KMS-11 (cell line): Measurements from ENCODE around the gene TTL.
A peak's percentile ranks its signal among the peaks of the same experiment; 100 is the strongest.

Experiments used
- H2AFZ ChIP-seq: fragments of 200-600 bp; sonication (generic); 2 replicates; pipeline ENCODE4 v1.6.1; 2016; ENCODE audit warnings: antibody characterized with exemption, mixed run types, low read depth
- H3K27ac ChIP-seq: fragments of 200-600 bp; sonication (generic); 2 replicates; pipeline ENCODE4 v1.6.1; 2016; ENCODE audit warnings: mild to moderate bottlenecking, mixed run types
- H3K27me3 ChIP-seq: fragments of 200-600 bp; sonication (generic); 2 replicates; pipeline ENCODE4 v1.6.1; 2017; ENCODE audit warnings: mild to moderate bottlenecking, low read depth, mixed run types, moderate library complexity; ENCODE audit not compliant: insufficient read depth
- H3K36me3 ChIP-seq: fragments of 200-600 bp; sonication (generic); 2 replicates; pipeline ENCODE4 v1.6.1; 2017; ENCODE audit warnings: mild to moderate bottlenecking, mixed run types; ENCODE audit not compliant: insufficient read depth
- H3K4me1 ChIP-seq: fragments of 200-600 bp; sonication (generic); 2 replicates; pipeline ENCODE4 v1.6.1; 2016; ENCODE audit warnings: mild to moderate bottlenecking, low read depth, mixed run types; ENCODE audit not compliant: poor library complexity, severe bottlenecking
- H3K4me2 ChIP-seq: fragments of 200-600 bp; sonication (generic); 2 replicates; pipeline ENCODE4 v1.7.0; 2016; ENCODE audit warnings: mild to moderate bottlenecking, mixed run types
- H3K4me3 ChIP-seq: fragments of 200-600 bp; sonication (generic); IDR thresholded peaks from 2 replicates; pipeline ENCODE4 v1.6.1; 2017; ENCODE audit warnings: low read depth, low read length, mixed read lengths; ENCODE audit not compliant: insufficient read depth
- H3K79me2 ChIP-seq: fragments of 200-600 bp; sonication (generic); 2 replicates; pipeline ENCODE4 v1.6.1; 2016; ENCODE audit warnings: low read depth, mixed run types; ENCODE audit not compliant: insufficient read depth
- H3K9ac ChIP-seq: fragments of 200-600 bp; sonication (generic); 2 replicates; pipeline ENCODE4 v1.6.1; 2016; ENCODE audit warnings: mild to moderate bottlenecking, mixed run types
- H4K20me1 ChIP-seq: fragments of 200-600 bp; sonication (generic); 2 replicates; pipeline ENCODE4 v1.6.1; 2016; ENCODE audit warnings: mild to moderate bottlenecking, mixed run types; ENCODE audit not compliant: insufficient read depth
- CTCF ChIP-seq: fragments of 200-600 bp; sonication (generic); conservative IDR thresholded peaks from 2 replicates; pipeline ENCODE4 v1.6.1; 2017; ENCODE audit warnings: low read depth, mild to moderate bottlenecking, antibody characterized with exemption, low read length, moderate library complexity, mixed read lengths

The TTL gene

GRCh38 chr2:112542123-112542983, 60.4 kb downstream of the TTL start, which contains the start of gene POLR1B:
POLR1B (plus strand) TSS chr2:112542465; CDS start chr2:112542495, 30 bp downstream.
- 0 out of 2 replicates have a peak, but pooled peaks cover 6% of the 10 kb centered on the region for H4K20me1 ChIP-seq
- H3K4me3 ChIP-seq, result peak within 1 kb of the TSS; percentile 38
- H3K4me1 ChIP-seq, result peaks cover 19% of the 10 kb centered on the region
- H2AFZ ChIP-seq, result peak within 1 kb of the TSS; percentile 69
- peak within 1 kb of the TSS; percentile 42 for H3K4me2 ChIP-seq
- peaks cover 43% of the 10 kb centered on the region for H3K79me2 ChIP-seq
- no peaks in the 10 kb centered on the region for H3K27me3 ChIP-seq
- peak within 1 kb of the TSS; percentile 72 for H3K27ac ChIP-seq
- H3K36me3 ChIP-seq, result peaks cover 2% of the 10 kb centered on the region; the same call in 1 of the 2 replicates
- peak within 1 kb of the TSS; percentile 84 for H3K9ac ChIP-seq
- no peak for TF ChIP-seq CTCF

- 0 out of 2 replicates have a peak, but pooled peaks cover 6% of the 10 kb centered on the region for H4K20me1 ChIP-seq
- H3K27ac ChIP-seq, result peak overlapping the region; percentile 72
- peaks cover 43% of the 10 kb centered on the region for H3K79me2 ChIP-seq
- H3K4me2 ChIP-seq, result peak overlapping the region; percentile 42
- peaks cover 4% of the 10 kb centered on the region; the same call in 1 of the 2 replicates for H3K36me3 ChIP-seq
- peak overlapping the region; percentile 84 for H3K9ac ChIP-seq
- TF ChIP-seq CTCF, result no peak
- H3K4me3 ChIP-seq, result peak overlapping the region; percentile 38
- H3K4me1 ChIP-seq, result peaks cover 19% of the 10 kb centered on the region
- H2AFZ ChIP-seq, result peak overlapping the region; percentile 69; the same call in 1 of the 2 replicates
- no peaks in the 10 kb centered on the region for H3K27me3 ChIP-seq
These were observed 61.2 kb downstream of the TTL start for GRCh38 chr2:112542984-112543661.

GRCh38 chr2:112547333-112547732, 65.4 kb downstream of the TTL start:
- 0 out of 2 replicates have a peak, but pooled peaks cover 6% of the 10 kb centered on the region for H4K20me1 ChIP-seq
- no peak overlapping the region for H3K27ac ChIP-seq
- no peak overlapping the region for H2AFZ ChIP-seq
- H3K9ac ChIP-seq, result no peak overlapping the region
- peaks cover 4% of the 10 kb centered on the region; the same call in 1 of the 2 replicates for H3K36me3 ChIP-seq
- peaks cover 16% of the 10 kb centered on the region for H3K4me1 ChIP-seq
- no peaks in the 10 kb centered on the region for H3K27me3 ChIP-seq
- TF ChIP-seq CTCF, result no peak
- H3K4me3 ChIP-seq, result no peak overlapping the region
- no peak overlapping the region for H3K4me2 ChIP-seq
- H3K79me2 ChIP-seq, result peaks cover 43% of the 10 kb centered on the region

GRCh38 chr2:112548980-112549379, 67.0 kb downstream of the TTL start:
- no peak overlapping the region for H3K9ac ChIP-seq
- no peak for TF ChIP-seq CTCF
- peaks cover 27% of the 10 kb centered on the region for H3K79me2 ChIP-seq
- H3K27me3 ChIP-seq, result no peaks in the 10 kb centered on the region
- H3K36me3 ChIP-seq, result peaks cover 4% of the 10 kb centered on the region; the same call in 1 of the 2 replicates
- H2AFZ ChIP-seq, result no peak overlapping the region
- no peak overlapping the region for H3K27ac ChIP-seq
- H3K4me3 ChIP-seq, result no peak overlapping the region
- H3K4me1 ChIP-seq, result peaks cover 15% of the 10 kb centered on the region
- no peak overlapping the region for H3K4me2 ChIP-seq
- H4K20me1 ChIP-seq, result 0 out of 2 replicates have a peak, but pooled peaks cover 6% of the 10 kb centered on the region
